Endothelial cell of umbilical vein (primary cell): ENCODE measurements around the gene GPR153. TPM values are rescaled to one million over a fixed set of nuclear protein-coding genes. Genes with fewer than 3 reads are reported as not detected.

Experiments
- BruUV-seq: library from RNA; stranded (reverse); fragments of 400-500 nt; replicated peaks from 2 replicates; lab custom pipeline; 2021; lab: Mats Ljungman, UMichigan
- CTCF ChIA-PET: fragments of 300-600, 350-600 bp; sonication (Branson Sonifier 250); formaldehyde crosslinking; loops from one replicate; lab custom pipeline; 2021; ENCODE audit warnings: antibody characterized with exemption, inconsistent platforms; lab: Charles Lee
- POLR2A ChIA-PET: fragments of 300-600, 350-600 bp; sonication (Branson Sonifier 250); formaldehyde crosslinking; loops from one replicate; lab custom pipeline; 2021; ENCODE audit warnings: antibody characterized with exemption, inconsistent platforms; lab: Charles Lee
- DNase-seq: peaks from one replicate; pipeline ENCODE4 v3.0.0-alpha.2; 2011; ENCODE audit warnings: low read depth, low spot score
- FAIRE-seq: peaks from 2 replicates; lab custom pipeline; 2011; peaks lifted over from hg19 to GRCh38; lab: Jason Lieb, UNC
- H2AFZ ChIP-seq: 2 replicates; pipeline ENCODE4 v1.6.0; 2012; ENCODE audit warnings: low read depth, low read length, control low read depth, inconsistent platforms
- H3K27ac ChIP-seq: 2 replicates; pipeline ENCODE4 v1.5.1; 2011; ENCODE audit warnings: low read depth, mild to moderate bottlenecking, control low read depth, low read length, moderate library complexity; ENCODE audit not compliant: insufficient read depth
- H3K27me3 ChIP-seq, 2 experiments: 2 replicates each; pipeline versions ENCODE4 v1.6.0 to v1.6.1; 2011; ENCODE audit warnings: low read length in 2 of 2, mixed read lengths in 1 of 2; ENCODE audit not compliant: control insufficient read depth in 2 of 2, insufficient read depth in 2 of 2
- H3K36me3 ChIP-seq, 2 experiments: 2 replicates in 1 of 2; 3 replicates in 1 of 2; pipeline ENCODE4 v1.5.1; 2011; ENCODE audit warnings: low read length in 2 of 2, mild to moderate bottlenecking in 1 of 2, moderate library complexity in 1 of 2; ENCODE audit not compliant: control insufficient read depth in 2 of 2, insufficient read depth in 2 of 2; ENCODE audit errors: extremely low read depth in 1 of 2
- H3K4me1 ChIP-seq: 3 replicates; pipeline ENCODE4 v1.5.1; 2011; ENCODE audit warnings: mild to moderate bottlenecking, low read length; ENCODE audit not compliant: control insufficient read depth, insufficient read depth; ENCODE audit errors: extremely low read depth
- H3K4me2 ChIP-seq: 2 replicates; pipeline ENCODE4 v1.6.1; 2011; ENCODE audit warnings: low read length, control low read depth, mixed read lengths; ENCODE audit not compliant: insufficient read depth
- H3K4me3 ChIP-seq, 3 experiments: fragments of 200-600 bp in 1 of 3; sonication (generic), shearing (Covaris generic) in 1 of 3; replicated peaks in 1 of 3; 2 replicates each; pipeline ENCODE4 v1.5.1; 2011 to 2016; ENCODE audit warnings: control low read depth in 3 of 3, low read length in 3 of 3, mild to moderate bottlenecking in 2 of 3, inconsistent platforms in 1 of 3, low read depth in 1 of 3, moderate library complexity in 1 of 3; ENCODE audit not compliant: insufficient read depth in 1 of 3
- H3K79me2 ChIP-seq: 2 replicates; pipeline ENCODE4 v1.6.0; 2012; ENCODE audit warnings: low read length, inconsistent platforms; ENCODE audit not compliant: control insufficient read depth, insufficient read depth
- H3K9ac ChIP-seq: replicated peaks from 2 replicates; pipeline ENCODE3; 2011; ENCODE audit warnings: low read length, control low read depth; ENCODE audit not compliant: insufficient read depth; ENCODE audit errors: extremely low read depth
- H3K9me1 ChIP-seq: replicated peaks from 3 replicates; pipeline ENCODE4 v1.6.0; 2011; ENCODE audit warnings: mild to moderate bottlenecking, low read length; ENCODE audit not compliant: control insufficient read depth, insufficient read depth; ENCODE audit errors: extremely low read depth
- H3K9me3 ChIP-seq: replicated peaks from 2 replicates; pipeline ENCODE4 v1.5.1; 2012; ENCODE audit warnings: low read length, inconsistent platforms; ENCODE audit not compliant: control insufficient read depth, insufficient read depth
- H4K20me1 ChIP-seq: replicated peaks from 2 replicates; pipeline ENCODE3; 2011; ENCODE audit warnings: mild to moderate bottlenecking, low read length; ENCODE audit not compliant: control insufficient read depth, insufficient read depth; ENCODE audit errors: extremely low read depth
- EZH2 ChIP-seq: IDR thresholded peaks from 2 replicates; pipeline ENCODE4 v1.6.1; 2012; ENCODE audit warnings: borderline replicate concordance, low read depth, mild to moderate bottlenecking, moderate library complexity, low read length, inconsistent platforms; ENCODE audit not compliant: severe bottlenecking
- FOS ChIP-seq: IDR thresholded peaks from 2 replicates; pipeline ENCODE4 v1.6.1; 2011; ENCODE audit warnings: mild to moderate bottlenecking, low read length, moderate library complexity, borderline replicate concordance; ENCODE audit not compliant: insufficient read depth
- GATA2 ChIP-seq: IDR thresholded peaks from 2 replicates; pipeline ENCODE4 v1.7.0; 2011; ENCODE audit warnings: low read depth, mild to moderate bottlenecking, moderate library complexity, mixed read lengths, low read length; ENCODE audit not compliant: insufficient read length, insufficient read depth
- JUN ChIP-seq: IDR thresholded peaks from 2 replicates; pipeline ENCODE4 v1.6.1; 2011; ENCODE audit warnings: borderline replicate concordance, low read depth; ENCODE audit not compliant: insufficient read length, insufficient read depth
- MYC ChIP-seq: IDR thresholded peaks from one replicate; pipeline ENCODE4 v1.6.1; 2011; ENCODE audit warnings: mild to moderate bottlenecking, low read depth, low read length
- POLR2A ChIP-seq: IDR thresholded peaks from 2 replicates; pipeline ENCODE4 v1.6.1; 2012; ENCODE audit warnings: low read depth, mild to moderate bottlenecking, control low read depth, low read length
- POLR2AphosphoS5 ChIP-seq: IDR thresholded peaks from 2 replicates; pipeline ENCODE4 v1.6.1; 2012; ENCODE audit warnings: low read depth, mild to moderate bottlenecking, control low read depth, low read length, moderate library complexity; ENCODE audit not compliant: insufficient read depth
- dilution Hi-C: fragments of 300-500 bp; cut with MboI; formaldehyde crosslinking; loops from one replicate; pipeline ENCODE4 v1.15.0; 2019; ENCODE audit warnings: low sequenced_read_pairs; ENCODE audit not compliant: extremely low pct_ligation_motif_present
- intact Hi-C: fragments of 100-400 bp; cut with micrococcal nuclease; formaldehyde crosslinking; loops from one replicate; pipeline ENCODE4 v1.10.0; 2022
- polyA plus RNA-seq, 4 experiments: library from polyadenylated mRNA; depleted of rRNA in 3 of 4; stranded (reverse) in 3 of 4; unstranded in 1 of 4; fragments of >200 nt; gene quantifications; 2 replicates each; pipeline versions ENCODE4 v1.2.1 to v1.2.3, GENCODE V29; 2011 to 2012; ENCODE audit warnings: missing spikeins in 1 of 4
- total RNA-seq: library from RNA; stranded (reverse); gene quantifications from 2 replicates; pipeline ENCODE4 v1.2.3, GENCODE V29; 2021
- TF ChIP-seq, protein P1 (sequence below): IDR thresholded peaks from 2 replicates; pipeline ENCODE4 v1.6.1; 2011; ENCODE audit not compliant: insufficient read depth, insufficient read length
- TF ChIP-seq, protein P2 (sequence below), 2 donors: IDR thresholded peaks; 1 replicate in 1 of 2; 2 replicates in 1 of 2; pipeline ENCODE4 v1.5.1; 2011; ENCODE audit warnings: low read length in 2 of 2, mild to moderate bottlenecking in 2 of 2, moderate library complexity in 2 of 2, control low read depth in 1 of 2, inconsistent platforms in 1 of 2, low read depth in 1 of 2; ENCODE audit not compliant: insufficient read depth in 1 of 2; ENCODE audit errors: extremely low read depth in 1 of 2

Gene GPR153
- total and polyA plus RNA-seq, 2 donors (not counting 3 experiments of a cell fraction or from before 2014, with no cell fraction given), result 3.1 to 3.9 TPM

DNA sequence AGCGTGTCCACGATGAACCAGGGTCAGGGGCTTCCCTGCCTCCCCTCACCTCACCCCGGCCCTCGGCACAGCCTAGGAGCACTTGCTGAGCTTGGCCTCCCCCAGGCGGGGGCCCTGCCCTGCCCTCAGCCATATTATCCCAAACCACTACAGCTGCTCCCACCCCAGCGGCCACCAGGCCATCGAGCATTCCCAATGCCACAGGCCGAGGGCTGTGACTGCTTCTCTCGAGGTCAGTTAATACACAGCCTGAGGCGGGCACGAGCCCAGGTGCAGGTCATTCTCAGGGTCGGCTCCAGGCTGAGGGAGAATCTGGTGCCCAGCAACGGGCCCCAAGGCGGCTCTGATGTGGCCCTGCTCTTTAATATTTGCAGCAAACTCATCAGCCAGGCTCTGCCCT is 8.4 kb upstream of the GPR153 start:
- intact Hi-C loops, result no loop called here
- dilution Hi-C loops, result no loop called here
- H3K9me3 ChIP-seq, result no peaks in the 10 kb centered on the region
- H3K36me3 ChIP-seq, result no peaks in the 10 kb centered on the region
- H3K27ac ChIP-seq, result no peak overlapping the region
- H2AFZ ChIP-seq, result no peak overlapping the region
- DNase-seq (no peak), FAIRE-seq (no peak)
- no peaks in the 10 kb centered on the region for H3K4me1 ChIP-seq
- TF ChIP-seq, protein P1, sequence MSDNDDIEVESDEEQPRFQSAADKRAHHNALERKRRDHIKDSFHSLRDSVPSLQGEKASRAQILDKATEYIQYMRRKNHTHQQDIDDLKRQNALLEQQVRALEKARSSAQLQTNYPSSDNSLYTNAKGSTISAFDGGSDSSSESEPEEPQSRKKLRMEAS, result no peak
- TF ChIP-seq GATA2, result no peak
- no peak for TF ChIP-seq FOS
- TF ChIP-seq EZH2, result no peak
- TF ChIP-seq, protein P2, sequence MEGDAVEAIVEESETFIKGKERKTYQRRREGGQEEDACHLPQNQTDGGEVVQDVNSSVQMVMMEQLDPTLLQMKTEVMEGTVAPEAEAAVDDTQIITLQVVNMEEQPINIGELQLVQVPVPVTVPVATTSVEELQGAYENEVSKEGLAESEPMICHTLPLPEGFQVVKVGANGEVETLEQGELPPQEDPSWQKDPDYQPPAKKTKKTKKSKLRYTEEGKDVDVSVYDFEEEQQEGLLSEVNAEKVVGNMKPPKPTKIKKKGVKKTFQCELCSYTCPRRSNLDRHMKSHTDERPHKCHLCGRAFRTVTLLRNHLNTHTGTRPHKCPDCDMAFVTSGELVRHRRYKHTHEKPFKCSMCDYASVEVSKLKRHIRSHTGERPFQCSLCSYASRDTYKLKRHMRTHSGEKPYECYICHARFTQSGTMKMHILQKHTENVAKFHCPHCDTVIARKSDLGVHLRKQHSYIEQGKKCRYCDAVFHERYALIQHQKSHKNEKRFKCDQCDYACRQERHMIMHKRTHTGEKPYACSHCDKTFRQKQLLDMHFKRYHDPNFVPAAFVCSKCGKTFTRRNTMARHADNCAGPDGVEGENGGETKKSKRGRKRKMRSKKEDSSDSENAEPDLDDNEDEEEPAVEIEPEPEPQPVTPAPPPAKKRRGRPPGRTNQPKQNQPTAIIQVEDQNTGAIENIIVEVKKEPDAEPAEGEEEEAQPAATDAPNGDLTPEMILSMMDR (IDR thresholded peaks at IDR 0.05; ENCODE audit: extremely low read depth in 1 of 2, insufficient read depth in 1 of 2, low read depth in 1 of 2, low read length in 2 of 2), result no peak
- no peak for TF ChIP-seq JUN
- no peak for TF ChIP-seq POLR2AphosphoS5
- no peak for TF ChIP-seq MYC
- no peak for TF ChIP-seq POLR2A
- ChIA-PET CTCF (no interaction called here), POLR2A (no interaction called here)
- H3K27me3 ChIP-seq, result no peaks in the 10 kb centered on the region
- H3K79me2 ChIP-seq, result no peaks in the 10 kb centered on the region
- no TSS peak for BruUV-seq
- no peak overlapping the region for H3K4me3 ChIP-seq
- no peak overlapping the region for H3K4me2 ChIP-seq
- H4K20me1 ChIP-seq, result no peaks in the 10 kb centered on the region
- H3K9ac ChIP-seq, result no peak overlapping the region
- H3K9me1 ChIP-seq, result no peaks in the 10 kb centered on the region
